Muscle of back (tissue), 11 donors: Measurements from ENCODE around the gene NHLRC4. TPM values are rescaled to one million over a fixed set of nuclear protein-coding genes. Genes with fewer than 3 reads are reported as not detected.

Experiments used
- DNase-seq, 3 donors: peaks; one replicate each; pipeline versions ENCODE4 v3.0.0 to v3.0.0-alpha.2; 2013
- polyA plus RNA-seq, 10 donors: library from polyadenylated mRNA; unstranded; fragments of 120-200 nt; gene quantifications; one replicate each; pipeline ENCODE4 v1.2.1, GENCODE V29; 2013; ENCODE audit not compliant: insufficient read length in 10 of 10

The NHLRC4 gene
- polyA plus RNA-seq, 10 donors = 0.77 to 1.5 (median 0.98) TPM

- DNase-seq = no peak
Observed at GRCh38 chr16:529012-529575, 37.7 kb upstream of the NHLRC4 start.

GRCh38 chr16:530111-530817 is 36.5 kb upstream of the NHLRC4 start:
- no peak for DNase-seq

- no peak for DNase-seq
Observed at GRCh38 chr16:531494-532125, 35.2 kb upstream of the NHLRC4 start.

GRCh38 chr16:533391-534123 is 33.2 kb upstream of the NHLRC4 start:
- DNase-seq = no peak

GRCh38 chr16:534135-534534 is 32.7 kb upstream of the NHLRC4 start:
- DNase-seq = peak in 2 of 3 donors; percentile 57 to 59

- DNase-seq = no peak
Observed at GRCh38 chr16:534856-535445, 31.9 kb upstream of the NHLRC4 start.

- peak in 1 of 3 donors; percentile 49 for DNase-seq
Observed at GRCh38 chr16:535446-536405, 31.1 kb upstream of the NHLRC4 start.

- DNase-seq = no peak
Observed at GRCh38 chr16:536746-537145, 30.1 kb upstream of the NHLRC4 start.

- no peak for DNase-seq
Observed at GRCh38 chr16:537415-538335, 29.1 kb upstream of the NHLRC4 start.

- DNase-seq = no peak
Observed at GRCh38 chr16:539901-540530, 26.8 kb upstream of the NHLRC4 start.

GRCh38 chr16:540645-541340 is 26.0 kb upstream of the NHLRC4 start:
- DNase-seq = no peak

GRCh38 chr16:543301-544164 is 23.3 kb upstream of the NHLRC4 start:
- no peak for DNase-seq

GRCh38 chr16:544517-544916 is 22.3 kb upstream of the NHLRC4 start:
- no peak for DNase-seq

GRCh38 chr16:546909-547770 is 19.7 kb upstream of the NHLRC4 start:
- DNase-seq = peak in 2 of 3 donors; percentile 61 to 76

GRCh38 chr16:548586-548985 is 18.2 kb upstream of the NHLRC4 start:
- DNase-seq = no peak

- no peak for DNase-seq
Observed at GRCh38 chr16:549544-550263, 17.1 kb upstream of the NHLRC4 start.
